OCI-LY7 (cell line): ENCODE results near the gene TXNDC11. TPM values are rescaled to one million over a fixed set of nuclear protein-coding genes. Genes with fewer than 3 reads are reported as not detected.

ENCODE experiments used
- BruUV-seq: library from RNA; stranded (reverse); fragments of 400-500 nt; replicated peaks from 2 replicates; lab custom pipeline; 2021; lab: Mats Ljungman, UMichigan
- CTCF ChIA-PET: fragments of 300-600 bp; sonication (Branson Sonifier 250); formaldehyde crosslinking; loops from one replicate; lab custom pipeline; 2022; ENCODE audit warnings: antibody characterized with exemption; ENCODE audit not compliant: unreplicated experiment; lab: Charles Lee
- POLR2A ChIA-PET: fragments of 300-600 bp; sonication (Branson Sonifier 250); formaldehyde crosslinking; loops from one replicate; lab custom pipeline; 2022; ENCODE audit warnings: antibody characterized with exemption; lab: Charles Lee
- DNase-seq: peaks from one replicate; pipeline ENCODE4 v3.0.0-alpha.2; 2015; ENCODE audit warnings: low spot score
- H2AFZ ChIP-seq: fragments of 200-600 bp; sonication (generic), shearing (Covaris generic); 2 replicates; pipeline ENCODE4 v1.6.1; 2014; ENCODE audit warnings: mild to moderate bottlenecking, antibody characterized with exemption, low read length, moderate library complexity
- H3K27ac ChIP-seq: fragments of 200-600 bp; sonication (generic); 2 replicates; pipeline ENCODE4 v1.5.1; 2014; ENCODE audit warnings: mixed run types, low read depth, mild to moderate bottlenecking, moderate library complexity, low read length, inconsistent platforms; ENCODE audit not compliant: poor library complexity, severe bottlenecking
- H3K36me3 ChIP-seq: fragments of 200-600 bp; sonication (generic); 2 replicates; pipeline ENCODE4 v1.6.1; 2014; ENCODE audit warnings: mild to moderate bottlenecking, antibody characterized with exemption, low read length, moderate library complexity, mixed read lengths; ENCODE audit not compliant: insufficient read depth
- H3K4me1 ChIP-seq: fragments of 200-600 bp; sonication (generic); 2 replicates; pipeline ENCODE4 v1.5.1; 2014; ENCODE audit warnings: mild to moderate bottlenecking, low read length; ENCODE audit not compliant: insufficient read depth, poor library complexity, severe bottlenecking
- H3K4me2 ChIP-seq: fragments of 200-600 bp; sonication (generic); 2 replicates; pipeline ENCODE4 v1.6.1; 2014; ENCODE audit warnings: mild to moderate bottlenecking, low read length
- H3K4me3 ChIP-seq: fragments of 200-600 bp; sonication (generic); 2 replicates; pipeline ENCODE4 v1.5.1; 2014; ENCODE audit warnings: mild to moderate bottlenecking, low read depth, low read length; ENCODE audit not compliant: poor library complexity, severe bottlenecking
- H3K79me2 ChIP-seq: fragments of 200-600 bp; sonication (generic); 2 replicates; pipeline ENCODE4 v1.6.1; 2016; ENCODE audit warnings: low read depth, mild to moderate bottlenecking, low read length, moderate library complexity, mixed read lengths; ENCODE audit not compliant: insufficient read depth
- H3K9me2 ChIP-seq: fragments of 200-600 bp; sonication (generic); 2 replicates; pipeline ENCODE4 v1.6.1; 2016; ENCODE audit warnings: mild to moderate bottlenecking, low read length, mixed read lengths; ENCODE audit not compliant: insufficient read depth
- H3K9me3 ChIP-seq: fragments of 200-600 bp; sonication (generic); 2 replicates; pipeline ENCODE4 v1.6.1; 2014; ENCODE audit warnings: mild to moderate bottlenecking, mixed run types, low read length, mixed read lengths
- H4K20me1 ChIP-seq: fragments of 200-600 bp; sonication (generic); 2 replicates; pipeline ENCODE4 v1.6.1; 2014; ENCODE audit warnings: mild to moderate bottlenecking, antibody characterized with exemption, low read length, moderate library complexity, mixed read lengths; ENCODE audit not compliant: insufficient read depth
- CTCF ChIP-seq: fragments of 200-600 bp; sonication (generic); conservative IDR thresholded peaks from 2 replicates; pipeline ENCODE4 v1.5.1; 2014; ENCODE audit warnings: mild to moderate bottlenecking, antibody characterized with exemption, low read length, moderate library complexity, mixed read lengths
- EZH2phosphoT487 ChIP-seq: fragments of 200-600 bp; sonication (generic); IDR thresholded peaks from 2 replicates; pipeline ENCODE4 v1.6.1; 2018; ENCODE audit warnings: low read depth, borderline replicate concordance, mild to moderate bottlenecking, mixed run types, antibody characterized with exemption, low read length, moderate library complexity, mixed read lengths
- intact Hi-C: fragments of 100-400 bp; cut with micrococcal nuclease; formaldehyde crosslinking; loops from one replicate; pipeline ENCODE4 v1.10.0; 2022; ENCODE audit not compliant: unreplicated experiment
- total RNA-seq, 2 experiments: library from RNA; depleted of rRNA in 1 of 2; stranded (reverse); fragments of >200 nt in 1 of 2; shearing (Covaris generic) in 1 of 2; gene quantifications; 2 replicates each; pipeline ENCODE4 v1.2.3, GENCODE V29; 2014 to 2022

TXNDC11 gene
- total RNA-seq, 2 experiments from 2014 or later: 88.6 to 96.0 TPM

GRCh38 chr16:11691771-11692170 is 50.9 kb downstream of the TXNDC11 start:
- peaks cover 28% of the 10 kb centered on the region; the same call in 1 of the 2 replicates for H3K79me2 ChIP-seq
- no TSS peak for BruUV-seq
- no peak overlapping the region for H2AFZ ChIP-seq
- TF ChIP-seq EZH2phosphoT487: no peak
- TF ChIP-seq CTCF: no peak
- no peaks in the 10 kb centered on the region for H3K9me3 ChIP-seq
- intact Hi-C loops: no loop called here
- no peaks in the 10 kb centered on the region for H3K9me2 ChIP-seq
- H3K27ac ChIP-seq: no peak overlapping the region
- ChIA-PET CTCF (no interaction called here), POLR2A (interaction anchor here (0.5 to 2.7 kb wide), 6 partner anchors 11 to 416 kb away, joined by 3 to 14 read pairs (median 4); no protein-coding TSS in a partner anchor)
- H3K4me3 ChIP-seq: no peak overlapping the region
- no peak for DNase-seq
- no peak overlapping the region for H3K4me2 ChIP-seq
- H3K36me3 ChIP-seq: peaks cover 76% of the 10 kb centered on the region
- H4K20me1 ChIP-seq: no peaks in the 10 kb centered on the region
- H3K4me1 ChIP-seq: peaks cover 58% of the 10 kb centered on the region

GRCh38 chr16:11691235-11691634 is 51.4 kb downstream of the TXNDC11 start:
- ChIA-PET POLR2A (interaction anchor here (0.5 to 2.9 kb wide), 7 partner anchors 11 to 416 kb away, joined by 3 to 15 read pairs (median 5); no protein-coding TSS in a partner anchor), CTCF (interaction anchor here (1.2 kb wide), 1 partner anchor 21 kb away, joined by 3 read pairs; no protein-coding TSS in a partner anchor)
- H3K4me2 ChIP-seq: 0 out of 2 replicates have a peak overlapping the region, but pooled peaks have one; percentile 18
- peaks cover 75% of the 10 kb centered on the region for H3K36me3 ChIP-seq
- TF ChIP-seq EZH2phosphoT487: no peak
- BruUV-seq: no TSS peak
- peak overlapping the region; percentile 20 for H3K27ac ChIP-seq
- intact Hi-C loops: no loop called here
- H3K4me1 ChIP-seq: peaks cover 63% of the 10 kb centered on the region
- H4K20me1 ChIP-seq: no peaks in the 10 kb centered on the region
- peaks cover 33% of the 10 kb centered on the region for H3K79me2 ChIP-seq
- DNase-seq: no peak
- no peak overlapping the region for H3K4me3 ChIP-seq
- no peak overlapping the region for H2AFZ ChIP-seq
- no peaks in the 10 kb centered on the region for H3K9me3 ChIP-seq
- H3K9me2 ChIP-seq: no peaks in the 10 kb centered on the region

- POLR2A ChIA-PET: interaction anchor here (0.7 to 2.9 kb wide), 24 partner anchors 9 to 632 kb away, joined by 3 to 15 read pairs (median 4); partner anchors contain the start of genes TNFRSF17 and TXNDC11
- Histone ChIP-seq H3K36me3 (peaks cover 74% of the 10 kb centered on the region), H3K27ac (peak overlapping the region; percentile 98), H3K4me3 (peak overlapping the region; percentile 65), H3K4me2 (peak overlapping the region; percentile 80), H4K20me1 (no peaks in the 10 kb centered on the region), H3K9me2 (no peaks in the 10 kb centered on the region), H2AFZ (no peak overlapping the region; the same call in 1 of the 2 replicates), H3K79me2 (peaks cover 52% of the 10 kb centered on the region), H3K4me1 (peaks cover 80% of the 10 kb centered on the region), H3K9me3 (no peaks in the 10 kb centered on the region)
- TF ChIP-seq EZH2phosphoT487: no peak
- TF ChIP-seq CTCF: no peak
- intact Hi-C loops: loop anchor here (2.0 to 5.0 kb wide), 4 partner anchors 26 to 123 kb away; partner anchors contain the start of gene ZC3H7A
- CTCF ChIA-PET: interaction anchor here (0.5 to 1.1 kb wide), 3 partner anchors 24 to 109 kb away, joined by 3 to 5 read pairs (median 4); partner anchors contain the start of gene ZC3H7A
- BruUV-seq: no TSS peak
- DNase-seq: peak; percentile 91
These were observed 53.4 kb downstream of the TXNDC11 start for GRCh38 chr16:11689031-11689840.
